Subcutaneous adipose tissue (tissue), 4 donors: Measurements from ENCODE around the gene RNMT. TPM values are rescaled to one million over a fixed set of nuclear protein-coding genes. Genes with fewer than 3 reads are reported as not detected.

Source experiments
- total RNA-seq, 4 donors: library from RNA; depleted of rRNA; stranded (reverse); fragments of >200 nt; gene quantifications; one replicate each; pipeline ENCODE4 v1.1.0, GENCODE V29; 2016
- TF ChIP-seq, protein P1 (sequence below): fragments of 450-650 bp; IDR thresholded peaks from one replicate; pipeline ENCODE4 v1.5.1; 2016; ENCODE audit warnings: low read depth, mild to moderate bottlenecking, control low read depth, antibody characterized with exemption, moderate library complexity

The RNMT gene
- total RNA-seq, 4 donors from 2014 or later: 15.4 to 24.8 (median 22.9) TPM

- TF ChIP-seq, protein P1, sequence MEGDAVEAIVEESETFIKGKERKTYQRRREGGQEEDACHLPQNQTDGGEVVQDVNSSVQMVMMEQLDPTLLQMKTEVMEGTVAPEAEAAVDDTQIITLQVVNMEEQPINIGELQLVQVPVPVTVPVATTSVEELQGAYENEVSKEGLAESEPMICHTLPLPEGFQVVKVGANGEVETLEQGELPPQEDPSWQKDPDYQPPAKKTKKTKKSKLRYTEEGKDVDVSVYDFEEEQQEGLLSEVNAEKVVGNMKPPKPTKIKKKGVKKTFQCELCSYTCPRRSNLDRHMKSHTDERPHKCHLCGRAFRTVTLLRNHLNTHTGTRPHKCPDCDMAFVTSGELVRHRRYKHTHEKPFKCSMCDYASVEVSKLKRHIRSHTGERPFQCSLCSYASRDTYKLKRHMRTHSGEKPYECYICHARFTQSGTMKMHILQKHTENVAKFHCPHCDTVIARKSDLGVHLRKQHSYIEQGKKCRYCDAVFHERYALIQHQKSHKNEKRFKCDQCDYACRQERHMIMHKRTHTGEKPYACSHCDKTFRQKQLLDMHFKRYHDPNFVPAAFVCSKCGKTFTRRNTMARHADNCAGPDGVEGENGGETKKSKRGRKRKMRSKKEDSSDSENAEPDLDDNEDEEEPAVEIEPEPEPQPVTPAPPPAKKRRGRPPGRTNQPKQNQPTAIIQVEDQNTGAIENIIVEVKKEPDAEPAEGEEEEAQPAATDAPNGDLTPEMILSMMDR: no peak
These were observed 22.6 kb upstream of the RNMT start for GRCh38 chr18:13703899-13704298.

DNA sequence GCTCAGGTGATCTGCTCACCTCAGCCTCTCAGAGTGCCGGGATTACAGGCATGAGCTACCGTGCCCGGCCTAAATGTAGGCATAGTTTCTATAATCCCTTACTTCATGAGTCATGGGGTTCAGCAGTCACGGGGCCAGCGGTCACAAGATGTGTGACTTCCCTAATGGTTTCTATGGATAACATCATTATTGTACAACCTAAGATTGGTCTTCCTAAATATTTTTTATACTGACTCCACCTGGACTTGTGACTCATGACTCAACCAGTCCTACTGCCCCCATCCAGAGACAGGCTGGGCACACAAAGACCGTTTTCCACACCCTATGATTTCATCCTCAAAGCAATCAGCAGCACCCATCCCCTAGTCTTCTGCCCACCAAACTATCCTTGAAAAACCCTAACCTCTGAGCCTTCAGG, 16.1 kb upstream of the RNMT start:
- TF ChIP-seq, protein P1: no peak

DNA sequence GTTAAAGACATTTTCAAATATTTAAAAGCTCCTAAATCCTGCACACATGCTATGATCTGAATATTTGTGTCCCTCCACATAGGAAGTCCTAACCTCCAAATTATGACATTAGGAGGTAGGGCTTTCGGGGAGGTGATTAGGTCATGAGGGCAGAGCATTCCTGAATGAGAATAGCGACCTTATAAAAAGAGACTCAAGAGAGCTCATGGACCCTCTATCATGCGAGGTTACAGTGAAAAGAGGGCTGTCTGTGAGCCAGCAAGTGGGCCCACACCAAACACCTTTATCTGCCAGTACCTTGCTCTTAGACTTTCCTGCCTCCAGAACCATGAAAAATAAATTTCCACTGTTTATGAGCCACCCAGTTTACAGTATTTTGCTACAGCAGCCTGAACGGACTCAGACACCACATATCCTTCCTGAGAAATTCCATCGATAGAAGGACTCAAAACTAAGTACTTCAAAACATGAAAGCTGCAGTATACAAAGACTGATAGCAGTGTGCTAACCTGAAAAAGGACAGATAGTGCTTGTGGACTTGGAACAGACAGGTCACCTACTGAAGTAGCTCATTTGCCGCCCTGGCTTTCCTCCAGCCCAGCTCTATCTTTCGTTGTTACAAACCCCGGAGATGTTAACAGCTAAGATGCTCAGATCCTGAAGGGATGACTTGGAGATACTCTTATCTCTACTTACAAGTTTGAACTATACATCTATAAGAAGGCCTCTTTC, 13.9 kb upstream of the RNMT start:
- TF ChIP-seq, protein P1: no peak

DNA sequence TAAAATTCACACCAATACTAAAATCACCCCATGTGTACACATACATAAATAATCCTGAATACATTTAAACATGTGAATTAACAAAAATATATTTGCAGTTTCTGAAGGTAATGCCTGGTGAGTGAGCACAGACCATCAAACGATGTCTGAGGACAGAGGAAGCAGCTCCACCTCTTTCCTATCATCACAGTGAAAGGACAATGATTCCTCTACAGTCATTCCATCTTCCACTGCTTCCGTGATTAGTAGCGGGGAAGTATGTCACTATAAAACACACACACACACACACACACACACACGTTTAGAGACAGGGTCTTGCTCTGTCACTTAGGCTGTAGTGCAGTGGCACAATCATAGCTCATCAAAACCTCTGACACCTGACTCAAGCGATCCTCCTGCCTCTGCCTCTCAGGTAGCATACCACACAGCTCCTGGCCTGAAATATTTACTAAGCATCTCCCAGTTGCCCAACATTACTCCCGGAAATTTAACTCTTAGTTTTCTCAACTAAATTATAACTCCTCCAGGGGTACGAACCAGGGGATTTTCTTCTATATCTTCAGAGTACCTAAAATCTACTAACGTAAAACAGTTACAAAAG, 12.9 kb upstream of the RNMT start:
- TF ChIP-seq, protein P1: no peak

GRCh38 chr18:13715330-13715729, 11.1 kb upstream of the RNMT start:
- TF ChIP-seq, protein P1: no peak

- TF ChIP-seq, protein P1: no peak
These were observed 9.6 kb upstream of the RNMT start for GRCh38 chr18:13716916-13717315.

DNA sequence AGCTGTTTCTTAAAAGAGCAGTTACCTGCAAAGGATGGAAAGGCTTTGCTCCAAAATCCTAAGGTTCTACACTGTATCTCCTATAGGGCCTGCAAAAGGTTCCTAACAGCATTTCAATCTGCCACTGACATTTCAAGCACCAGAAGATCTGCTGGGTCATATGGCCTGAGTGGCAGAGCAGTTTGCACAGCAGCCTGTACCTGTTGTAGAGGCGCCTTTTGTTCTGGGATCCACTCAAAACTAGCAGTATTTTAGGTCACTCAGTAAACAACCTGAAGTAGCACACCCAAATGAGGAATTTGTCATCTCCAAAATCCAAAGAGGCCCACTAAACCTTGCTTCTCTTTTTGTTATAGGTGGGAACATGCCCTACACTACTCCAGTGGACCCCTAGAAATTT, 6.3 kb upstream of the RNMT start:
- TF ChIP-seq, protein P1: no peak
